ENCODE data around the gene ABCA4. TPM values are rescaled to one million over a fixed set of nuclear protein-coding genes. Genes with fewer than 3 reads are reported as not detected.
"Not testable (repeated sequence)": the region's sequence is repeated elsewhere in the genome, so short reads cannot be mapped to it uniquely, and the experiment has no call there.

The ABCA4 gene
- total RNA-seq, 1 donor from 2014 or later, result 2.1 TPM

DNA sequence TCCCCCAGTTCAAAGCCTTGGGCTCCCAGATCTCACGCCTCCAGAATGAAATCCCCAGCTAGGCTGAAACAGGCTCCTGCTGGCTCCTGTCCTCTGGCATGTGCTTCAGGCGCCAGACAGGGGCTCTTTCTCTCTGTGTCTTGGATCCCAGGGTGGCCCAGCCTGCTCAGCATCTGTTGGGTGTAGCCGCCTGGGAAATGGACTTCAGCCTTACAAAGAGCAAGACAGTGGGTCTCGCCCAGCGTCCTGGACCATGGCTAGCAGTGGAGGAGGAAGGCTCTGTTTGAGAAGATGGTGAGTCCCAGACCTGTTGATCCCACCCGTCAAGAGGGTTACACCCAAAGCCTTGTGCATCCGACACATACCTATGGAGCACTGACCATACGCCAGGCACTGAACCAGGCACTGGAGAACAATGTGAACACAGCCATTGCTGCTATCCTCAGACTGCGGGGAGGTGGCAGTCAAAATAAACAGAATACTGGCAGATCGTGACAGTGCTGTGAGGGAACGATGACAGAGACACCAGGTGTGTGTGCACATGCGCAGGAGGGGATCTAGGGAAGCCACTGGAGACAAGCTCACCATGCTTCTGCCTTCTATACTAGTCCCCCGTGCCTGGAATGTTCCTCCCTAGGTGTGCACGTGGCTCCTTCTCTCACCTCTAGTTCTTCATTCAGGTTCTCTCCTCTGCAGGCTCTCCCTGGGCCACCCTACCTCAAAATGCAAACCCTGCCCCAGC, 118.7 kb downstream of the ABCA4 start:
- H3K4me1 ChIP-seq (ENCODE audit: control insufficient read depth in 3 of 3, insufficient read depth in 3 of 3, low read length in 3 of 3), result peaks cover 0 to 7% (median 2%) of the 10 kb centered on the region in 3 donors
- H3K27me3 ChIP-seq (ENCODE audit: control insufficient read depth in 3 of 3, insufficient read depth in 3 of 3, low read length in 3 of 3), result no peaks in the 10 kb centered on the region
- H3K27ac ChIP-seq (ENCODE audit: low read depth, low read length), result no peak overlapping the region
- no peaks in the 10 kb centered on the region for H3K36me3 ChIP-seq (ENCODE audit: control insufficient read depth in 3 of 3, insufficient read depth in 3 of 3, low read length in 3 of 3)
- no peak overlapping the region for H3K9ac ChIP-seq (ENCODE audit: low read depth in 1 of 3, low read length in 3 of 3)
- no peak overlapping the region for H3K4me3 ChIP-seq (ENCODE audit: low read length in 3 of 3)
- no peaks in the 10 kb centered on the region for H3K9me3 ChIP-seq (ENCODE audit: control insufficient read depth in 3 of 3, low read length in 3 of 3)

DNA sequence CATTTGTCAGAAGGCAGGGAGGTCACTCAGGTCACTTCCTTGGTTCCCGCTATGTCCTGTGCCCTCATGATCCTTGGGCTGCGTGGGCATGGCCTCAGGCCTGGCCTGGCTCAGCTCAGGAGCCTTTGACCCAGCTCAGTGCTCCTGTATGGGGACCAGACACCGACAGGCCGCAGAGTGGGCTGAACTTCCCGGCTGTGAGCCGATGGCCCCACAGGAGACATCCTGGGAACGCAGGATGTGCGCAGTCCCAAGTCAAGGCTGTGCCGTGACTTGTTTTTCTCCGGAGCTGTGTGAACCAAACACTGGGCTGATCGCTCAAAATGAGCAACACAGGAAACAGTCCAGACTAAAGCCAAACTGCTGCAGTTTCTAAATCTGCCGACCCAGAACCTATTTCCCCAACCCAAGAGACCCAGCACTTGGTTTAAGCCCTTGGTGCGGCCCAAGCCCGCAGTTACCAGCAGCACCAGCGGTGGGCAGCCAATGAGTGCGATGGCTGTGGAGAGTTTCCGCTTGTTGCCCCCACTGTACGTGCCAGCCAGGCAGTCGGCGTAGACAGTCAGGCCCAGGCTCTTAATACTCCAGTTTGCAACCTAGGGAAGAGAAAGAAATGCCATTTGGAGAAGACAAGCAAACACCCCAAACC, 119.4 kb downstream of the ABCA4 start:
- Histone ChIP-seq H3K9ac (ENCODE audit: low read depth in 1 of 3, low read length in 3 of 3) (no peak overlapping the region), H3K36me3 (ENCODE audit: control insufficient read depth in 3 of 3, insufficient read depth in 3 of 3, low read length in 3 of 3) (no peaks in the 10 kb centered on the region), H3K4me3 (ENCODE audit: low read length in 3 of 3) (no peak overlapping the region), H3K27ac (ENCODE audit: low read depth, low read length) (no peak overlapping the region), H3K27me3 (ENCODE audit: control insufficient read depth in 3 of 3, insufficient read depth in 3 of 3, low read length in 3 of 3) (no peaks in the 10 kb centered on the region), H3K9me3 (ENCODE audit: control insufficient read depth in 3 of 3, low read length in 3 of 3) (no peaks in the 10 kb centered on the region), H3K4me1 (ENCODE audit: control insufficient read depth in 3 of 3, insufficient read depth in 3 of 3, low read length in 3 of 3) (peaks cover 0 to 4% (median 0%) of the 10 kb centered on the region in 3 donors)

DNA sequence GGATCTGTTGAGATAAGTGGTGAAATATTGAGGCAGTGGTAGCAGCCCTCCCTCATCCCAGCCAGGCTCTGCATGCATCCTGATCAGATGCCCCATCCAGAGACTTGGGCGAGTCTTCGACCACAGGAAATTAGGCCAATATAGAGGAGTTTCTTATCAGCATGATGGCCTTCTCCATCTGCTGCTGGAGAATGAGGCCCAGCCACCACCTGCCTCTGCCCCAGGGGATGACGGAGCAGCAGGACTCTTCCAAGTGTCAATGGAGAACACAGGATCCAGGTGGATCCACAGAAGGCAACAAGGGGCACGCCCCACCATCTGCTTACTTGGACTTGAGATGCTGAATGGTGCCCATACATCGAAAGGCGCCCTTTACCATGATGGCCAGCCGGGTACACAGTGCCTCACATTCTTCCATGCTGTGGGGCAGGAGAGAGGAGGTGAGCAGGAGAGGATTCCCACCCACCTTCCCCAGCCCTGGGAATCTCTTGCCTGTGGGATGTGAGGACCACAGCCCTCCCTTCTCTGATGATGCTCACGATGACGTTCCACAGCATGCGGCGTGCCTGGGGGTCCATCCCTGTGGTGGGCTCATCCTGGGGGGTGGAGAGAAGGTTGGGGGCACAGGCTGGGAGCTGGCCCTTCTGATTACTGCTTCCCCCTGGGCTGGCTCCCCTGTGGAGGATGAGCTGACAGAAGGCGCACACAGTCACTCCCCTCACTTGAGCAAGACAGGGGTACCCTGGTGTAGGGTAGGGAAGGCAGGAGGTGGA, 120.3 kb downstream of the ABCA4 start:
- Histone ChIP-seq H3K9ac (ENCODE audit: low read depth in 1 of 3, low read length in 3 of 3) (no peak overlapping the region), H3K27me3 (ENCODE audit: control insufficient read depth in 3 of 3, insufficient read depth in 3 of 3, low read length in 3 of 3) (no peaks in the 10 kb centered on the region), H3K4me3 (ENCODE audit: low read length in 3 of 3) (no peak overlapping the region), H3K36me3 (ENCODE audit: control insufficient read depth in 3 of 3, insufficient read depth in 3 of 3, low read length in 3 of 3) (no peaks in the 10 kb centered on the region), H3K9me3 (ENCODE audit: control insufficient read depth in 3 of 3, low read length in 3 of 3) (no peaks in the 10 kb centered on the region), H3K27ac (ENCODE audit: low read depth, low read length) (no peak overlapping the region), H3K4me1 (ENCODE audit: control insufficient read depth in 3 of 3, insufficient read depth in 3 of 3, low read length in 3 of 3) (no peaks in the 10 kb centered on the region)

DNA sequence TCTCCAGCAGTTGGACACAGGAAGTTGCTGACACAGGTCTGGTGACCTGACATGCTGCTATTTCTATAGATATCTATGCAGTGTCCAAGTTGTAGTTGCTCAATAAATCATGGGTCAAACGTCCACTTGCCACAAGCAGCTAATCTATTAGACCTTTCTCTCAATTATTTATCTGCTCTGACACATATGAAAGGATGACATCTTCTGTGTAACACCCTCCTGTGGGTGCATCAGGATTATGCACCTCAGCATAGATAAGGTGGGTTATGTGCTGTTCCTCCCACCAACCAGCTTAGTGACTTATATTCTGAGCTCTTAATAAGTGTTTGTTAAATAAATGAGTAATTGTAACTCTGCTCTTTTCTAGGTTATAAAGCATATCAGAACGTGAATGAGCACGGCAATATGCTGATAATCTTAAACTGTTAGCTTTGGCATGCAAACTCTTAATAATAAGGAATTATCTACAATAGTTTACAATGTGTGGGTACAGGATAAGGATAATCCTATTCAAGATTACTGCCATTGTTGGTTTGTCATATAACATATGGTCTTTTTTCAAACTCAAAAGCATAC, 121.0 kb downstream of the ABCA4 start:
- Histone ChIP-seq H3K9ac (ENCODE audit: low read depth in 1 of 3, low read length in 3 of 3) (no peak overlapping the region), H3K4me3 (ENCODE audit: low read length in 3 of 3) (no peak overlapping the region), H3K27me3 (ENCODE audit: control insufficient read depth in 3 of 3, insufficient read depth in 3 of 3, low read length in 3 of 3) (no peaks in the 10 kb centered on the region), H3K4me1 (ENCODE audit: control insufficient read depth in 3 of 3, insufficient read depth in 3 of 3, low read length in 3 of 3) (no peaks in the 10 kb centered on the region), H3K36me3 (ENCODE audit: control insufficient read depth in 3 of 3, insufficient read depth in 3 of 3, low read length in 3 of 3) (no peaks in the 10 kb centered on the region), H3K27ac (ENCODE audit: low read depth, low read length) (no peak overlapping the region), H3K9me3 (ENCODE audit: control insufficient read depth in 3 of 3, low read length in 3 of 3) (no peaks in the 10 kb centered on the region)

DNA sequence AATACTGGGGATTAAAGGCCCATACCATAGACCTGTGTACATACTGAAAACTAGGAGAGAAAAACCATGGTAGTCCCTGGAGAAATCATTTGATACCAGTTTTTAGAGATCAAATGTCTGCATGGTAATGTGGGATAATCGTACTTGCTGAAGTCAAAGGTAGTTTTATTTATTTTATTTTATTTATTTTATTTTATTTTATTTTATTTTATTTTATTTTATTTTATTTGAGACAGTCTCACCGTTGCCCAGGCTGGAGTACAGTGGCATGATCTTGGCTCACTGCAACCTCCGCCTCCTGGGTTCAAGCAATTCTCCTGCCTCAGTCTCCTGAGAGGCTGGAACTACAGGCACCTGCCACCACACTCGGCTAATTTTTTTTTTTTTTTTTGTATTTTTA, 122.4 kb downstream of the ABCA4 start:
- not testable (repeated sequence) for H3K4me1 ChIP-seq (ENCODE audit: control insufficient read depth in 3 of 3, insufficient read depth in 3 of 3, low read length in 3 of 3); H3K9ac ChIP-seq (ENCODE audit: low read depth in 1 of 3, low read length in 3 of 3); H3K27me3 ChIP-seq (ENCODE audit: control insufficient read depth in 3 of 3, insufficient read depth in 3 of 3, low read length in 3 of 3); H3K4me3 ChIP-seq (ENCODE audit: low read length in 3 of 3); H3K9me3 ChIP-seq (ENCODE audit: control insufficient read depth in 3 of 3, low read length in 3 of 3); H3K27ac ChIP-seq (ENCODE audit: low read depth, low read length); H3K36me3 ChIP-seq (ENCODE audit: control insufficient read depth in 3 of 3, insufficient read depth in 3 of 3, low read length in 3 of 3)

DNA sequence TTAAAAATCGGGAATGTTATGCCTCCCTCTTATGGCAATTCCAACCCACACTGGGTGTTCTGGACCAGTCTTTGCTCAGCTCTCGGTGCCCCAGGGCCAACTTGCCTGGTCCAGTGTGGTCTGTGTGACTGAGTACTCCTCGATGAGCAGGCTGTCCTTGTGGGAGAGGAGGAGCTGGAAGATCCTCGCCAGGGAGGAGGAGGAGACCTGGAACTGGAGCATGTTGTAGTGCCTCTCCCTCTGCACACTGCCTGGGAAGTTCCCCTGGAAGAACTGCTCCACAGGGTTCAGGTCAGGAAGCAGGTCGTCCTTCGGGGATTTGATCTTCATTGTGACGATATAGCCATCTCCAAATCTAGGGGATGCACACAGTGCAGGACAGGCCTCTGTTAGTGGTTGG, 123.2 kb downstream of the ABCA4 start:
- no peaks in the 10 kb centered on the region for H3K4me1 ChIP-seq (ENCODE audit: control insufficient read depth in 3 of 3, insufficient read depth in 3 of 3, low read length in 3 of 3)
- no peak overlapping the region for H3K27ac ChIP-seq (ENCODE audit: low read depth, low read length)
- H3K9me3 ChIP-seq (ENCODE audit: control insufficient read depth in 3 of 3, low read length in 3 of 3), result no peaks in the 10 kb centered on the region
- H3K36me3 ChIP-seq (ENCODE audit: control insufficient read depth in 3 of 3, insufficient read depth in 3 of 3, low read length in 3 of 3), result no peaks in the 10 kb centered on the region
- H3K4me3 ChIP-seq (ENCODE audit: low read length in 3 of 3), result no peak overlapping the region
- no peaks in the 10 kb centered on the region for H3K27me3 ChIP-seq (ENCODE audit: control insufficient read depth in 3 of 3, insufficient read depth in 3 of 3, low read length in 3 of 3)
- no peak overlapping the region for H3K9ac ChIP-seq (ENCODE audit: low read depth in 1 of 3, low read length in 3 of 3)

DNA sequence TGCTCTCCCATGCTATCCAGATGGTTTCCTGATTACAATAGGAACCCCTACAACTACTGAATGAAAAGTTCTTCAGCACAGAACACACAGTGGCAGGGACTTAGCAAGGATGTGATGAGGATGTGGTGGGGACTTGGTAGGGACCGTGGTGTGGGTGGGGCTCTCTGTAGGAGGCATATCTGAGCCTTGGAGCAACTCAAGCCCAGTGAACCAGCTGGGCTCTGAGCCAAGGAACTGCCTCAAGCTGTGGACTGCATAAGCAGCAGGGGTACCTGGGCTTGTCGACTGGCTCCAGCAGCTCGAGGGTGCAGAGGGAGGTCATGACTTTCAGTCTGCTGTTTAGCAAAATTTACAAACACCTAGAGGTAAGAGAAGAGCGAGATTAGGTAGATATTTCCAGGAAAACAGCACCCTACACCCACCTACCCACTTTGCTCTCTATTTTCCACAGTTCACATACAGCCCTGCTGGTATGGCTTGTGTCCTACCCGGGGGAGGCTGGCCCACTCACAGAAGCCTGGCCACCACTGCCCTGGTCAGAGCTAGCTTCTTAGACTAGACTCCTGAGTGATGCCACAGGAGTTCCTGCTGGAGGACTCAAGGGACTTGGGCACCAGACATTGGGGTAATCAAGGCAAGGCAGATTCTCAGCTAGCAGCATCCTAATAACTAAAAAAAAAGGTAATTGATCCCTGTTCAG, 125.0 kb downstream of the ABCA4 start:
- Histone ChIP-seq H3K27me3 (ENCODE audit: control insufficient read depth in 3 of 3, insufficient read depth in 3 of 3, low read length in 3 of 3) (no peaks in the 10 kb centered on the region), H3K4me3 (ENCODE audit: low read length in 3 of 3) (no peak overlapping the region), H3K9ac (ENCODE audit: low read depth in 1 of 3, low read length in 3 of 3) (no peak overlapping the region), H3K9me3 (ENCODE audit: control insufficient read depth in 3 of 3, low read length in 3 of 3) (no peaks in the 10 kb centered on the region), H3K4me1 (ENCODE audit: control insufficient read depth in 3 of 3, insufficient read depth in 3 of 3, low read length in 3 of 3) (no peaks in the 10 kb centered on the region), H3K36me3 (ENCODE audit: control insufficient read depth in 3 of 3, insufficient read depth in 3 of 3, low read length in 3 of 3) (no peaks in the 10 kb centered on the region), H3K27ac (ENCODE audit: low read depth, low read length) (no peak overlapping the region)

DNA sequence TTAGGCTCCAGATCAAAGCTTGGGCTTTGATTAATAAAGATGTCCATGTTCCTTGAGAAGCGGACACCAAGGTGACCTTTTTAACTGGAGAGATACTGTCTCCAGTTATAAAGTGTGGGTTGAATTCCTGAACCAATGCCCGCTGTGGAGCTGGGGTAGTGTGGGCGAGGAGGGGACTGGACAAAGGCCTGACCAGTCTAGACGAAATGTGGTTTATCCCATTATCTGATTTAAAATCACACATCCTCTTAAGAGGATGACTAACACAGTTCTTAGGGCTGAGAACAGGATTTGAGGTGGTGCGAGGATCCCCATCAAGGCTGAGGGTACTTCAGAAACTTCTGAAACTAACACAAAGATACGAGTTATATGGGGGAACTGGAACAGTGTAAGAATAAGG, 127.2 kb downstream of the ABCA4 start:
- H3K4me3 ChIP-seq (ENCODE audit: low read length in 3 of 3), result no peak overlapping the region
- H3K9ac ChIP-seq (ENCODE audit: low read depth in 1 of 3, low read length in 3 of 3), result no peak overlapping the region
- H3K9me3 ChIP-seq (ENCODE audit: control insufficient read depth in 3 of 3, low read length in 3 of 3), result no peaks in the 10 kb centered on the region
- H3K27ac ChIP-seq (ENCODE audit: low read depth, low read length), result no peak overlapping the region
- H3K4me1 ChIP-seq (ENCODE audit: control insufficient read depth in 3 of 3, insufficient read depth in 3 of 3, low read length in 3 of 3), result peaks cover 4 to 8% (median 8%) of the 10 kb centered on the region in 3 donors
- H3K36me3 ChIP-seq (ENCODE audit: control insufficient read depth in 3 of 3, insufficient read depth in 3 of 3, low read length in 3 of 3), result no peaks in the 10 kb centered on the region
- H3K27me3 ChIP-seq (ENCODE audit: control insufficient read depth in 3 of 3, insufficient read depth in 3 of 3, low read length in 3 of 3), result no peaks in the 10 kb centered on the region

DNA sequence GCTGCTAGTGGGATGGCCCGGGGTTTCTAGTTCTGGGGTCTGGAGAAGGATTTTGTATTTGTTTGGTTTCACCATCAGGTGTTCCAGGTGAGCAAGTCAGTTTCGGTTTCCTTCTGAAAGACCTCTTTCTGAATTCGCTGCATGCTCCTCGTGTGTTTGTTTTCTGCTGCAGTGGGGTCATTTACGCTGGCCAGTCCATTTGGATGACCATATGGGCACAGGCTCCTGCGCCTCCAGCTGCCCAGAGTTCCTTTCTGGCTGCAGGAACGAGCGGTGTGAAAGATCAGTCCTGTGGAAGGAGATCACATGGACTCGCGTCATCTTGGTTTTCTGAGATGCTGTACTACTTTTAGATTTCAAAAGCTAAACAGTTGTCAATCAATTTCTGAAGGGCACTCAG, 128.0 kb downstream of the ABCA4 start:
- H3K9ac ChIP-seq (ENCODE audit: low read depth in 1 of 3, low read length in 3 of 3), result no peak overlapping the region
- no peak overlapping the region for H3K27ac ChIP-seq (ENCODE audit: low read depth, low read length)
- H3K4me3 ChIP-seq (ENCODE audit: low read length in 3 of 3), result no peak overlapping the region
- H3K27me3 ChIP-seq (ENCODE audit: control insufficient read depth in 3 of 3, insufficient read depth in 3 of 3, low read length in 3 of 3), result no peaks in the 10 kb centered on the region
- H3K4me1 ChIP-seq (ENCODE audit: control insufficient read depth in 3 of 3, insufficient read depth in 3 of 3, low read length in 3 of 3), result peaks cover 4 to 12% (median 8%) of the 10 kb centered on the region in 3 donors
- H3K36me3 ChIP-seq (ENCODE audit: control insufficient read depth in 3 of 3, insufficient read depth in 3 of 3, low read length in 3 of 3), result no peaks in the 10 kb centered on the region
- no peaks in the 10 kb centered on the region for H3K9me3 ChIP-seq (ENCODE audit: control insufficient read depth in 3 of 3, low read length in 3 of 3)
